Fibroblast of skin of left biceps (primary cell): ENCODE measurements around the gene RPS23.

Source experiments
- DNase-seq, 2 experiments: peaks; one replicate each; pipeline ENCODE4 v3.0.0-alpha.2; 2013; ENCODE audit warnings: low read depth in 2 of 2

Gene RPS23

DNA sequence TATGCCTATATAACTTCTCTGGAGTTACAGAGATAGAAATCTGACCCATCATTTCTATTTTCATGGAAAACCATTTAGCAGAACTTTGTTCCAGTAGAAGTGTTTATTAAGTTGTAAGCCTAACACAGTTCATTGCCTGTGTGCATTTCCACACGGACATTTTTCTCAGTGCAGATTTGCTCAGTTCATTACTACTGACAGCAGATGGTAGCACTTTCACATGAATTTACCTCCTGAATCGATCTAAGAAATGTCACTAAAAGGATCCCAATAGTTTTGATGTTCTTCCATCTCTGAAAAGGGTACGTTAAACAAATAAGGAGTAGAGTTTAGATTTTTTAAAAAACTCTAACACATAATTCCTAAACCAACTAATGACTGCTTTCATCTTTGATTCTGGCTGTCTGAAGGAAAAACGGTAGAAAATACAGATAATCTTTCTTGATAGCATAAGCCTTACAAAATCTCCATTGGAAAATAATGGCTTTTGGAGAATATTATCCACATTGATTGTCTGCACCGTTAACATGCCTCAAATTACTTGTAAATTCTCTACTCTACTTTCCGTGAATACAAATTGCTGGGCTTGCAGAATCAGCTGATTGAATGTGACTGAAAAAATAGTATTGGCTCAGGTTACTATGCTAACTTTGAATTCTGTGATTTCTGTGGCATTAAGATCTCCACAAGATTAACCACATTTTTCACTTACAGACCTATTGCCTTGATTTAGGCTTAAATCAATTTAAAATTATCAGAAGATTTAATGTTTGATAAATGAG, 33.1 kb downstream of the RPS23 start:
- DNase-seq = no peak

DNA sequence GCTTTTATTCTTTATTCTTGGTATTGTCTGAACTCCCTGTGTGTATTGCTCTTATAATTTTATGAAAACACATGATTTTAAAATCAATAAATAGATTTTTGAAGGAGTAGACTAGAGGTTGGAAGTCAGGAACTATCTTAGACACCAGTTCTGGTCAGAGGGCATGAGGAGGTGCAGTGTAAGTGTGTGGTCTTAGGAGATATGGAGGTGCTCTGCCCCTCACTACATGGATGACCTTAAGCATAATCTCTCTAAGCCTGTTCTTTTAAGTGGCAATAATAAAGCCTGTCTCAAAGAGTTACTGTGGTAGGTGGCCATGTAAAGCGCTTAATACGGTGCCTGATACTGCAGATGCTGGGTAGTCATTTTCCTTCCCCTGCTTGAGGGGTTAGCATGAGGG, 34.0 kb downstream of the RPS23 start:
- DNase-seq = no peak

GRCh38 chr5:82234885-82235284, 43.3 kb downstream of the RPS23 start:
- no peak for DNase-seq

- DNase-seq = peak; percentile 17 to 22
Observed at GRCh38 chr5:82225525-82226172, 52.5 kb downstream of the RPS23 start.
